GM10248 (cell line): ENCODE data around the gene MMP21.

Experiments used
- CTCF ChIA-PET: fragments of 300-600 bp; sonication (Branson Sonifier 250); formaldehyde crosslinking; extraction: SDS; loops from one replicate; lab custom pipeline; 2021; ENCODE audit warnings: antibody characterized with exemption; lab: Yijun Ruan, JAX
- POLR2A ChIA-PET: fragments of 350-650 bp; sonication (Branson Sonifier 250); formaldehyde crosslinking; extraction: SDS; loops from one replicate; lab custom pipeline; 2020; ENCODE audit warnings: antibody characterized with exemption; lab: Yijun Ruan, JAX
- DNase-seq: peaks from one replicate; pipeline ENCODE4 v3.0.0; 2012; ENCODE audit errors: extremely low spot score
- CTCF ChIP-seq: IDR thresholded peaks from 2 replicates; pipeline ENCODE4 v1.5.1; 2012; ENCODE audit warnings: mild to moderate bottlenecking, low read depth; ENCODE audit errors: extremely low read depth, missing control alignments, control extremely low read depth

The MMP21 gene

GRCh38 chr10:125775491-125776106, at the start of gene MMP21:
MMP21 (minus strand) TSS chr10:125775821; CDS start chr10:125775821, 0 bp downstream.
- DNase-seq: no peak
- ChIA-PET POLR2A (no interaction called here), CTCF (no interaction called here)
- no peak for TF ChIP-seq CTCF

- CTCF ChIA-PET: no interaction called here
- POLR2A ChIA-PET: no interaction called here
- no peak for TF ChIP-seq CTCF
- no peak for DNase-seq
Measured at GRCh38 chr10:125824736-125825135, 49.1 kb upstream of the MMP21 start.

GRCh38 chr10:125823663-125824251, 48.1 kb upstream of the MMP21 start:
- ChIA-PET POLR2A (no interaction called here), CTCF (interaction anchor here (1.1 kb wide), 1 partner anchor 7 kb away, joined by 4 read pairs; no protein-coding TSS in a partner anchor)
- TF ChIP-seq CTCF: no peak
- DNase-seq: no peak

GRCh38 chr10:125822878-125823662, 47.4 kb upstream of the MMP21 start, which contains the start of the genes BCCIP and UROS:
BCCIP (plus strand) TSS chr10:125823546; CDS start chr10:125823558, 12 bp downstream.
UROS (minus strand) TSS chr10:125823258; CDS start chr10:125816499, 6,759 bp downstream.
- peak; percentile 96 for DNase-seq
- TF ChIP-seq CTCF: no peak
- ChIA-PET POLR2A (no interaction called here), CTCF (interaction anchor here (1.1 kb wide), 1 partner anchor 8 kb away, joined by 4 read pairs; no protein-coding TSS in a partner anchor)

- DNase-seq: peak; percentile 47
- POLR2A ChIA-PET: no interaction called here
- no peak for TF ChIP-seq CTCF
- CTCF ChIA-PET: interaction anchor here (1.2 to 2.3 kb wide), 4 partner anchors 10 to 17 kb away, joined by 3 to 7 read pairs (median 4); no protein-coding TSS in a partner anchor
Measured at GRCh38 chr10:125820701-125821100, 45.1 kb upstream of the MMP21 start.

- ChIA-PET CTCF (interaction anchor here (1.0 to 1.2 kb wide), 3 partner anchors 9 to 28 kb away, joined by 3 read pairs; no protein-coding TSS in a partner anchor), POLR2A (no interaction called here)
- TF ChIP-seq CTCF: no peak
- DNase-seq: no peak
Measured at GRCh38 chr10:125817337-125817946, 41.8 kb upstream of the MMP21 start.
